ENCODE results near the gene ZNF438.

Gene ZNF438

DNA sequence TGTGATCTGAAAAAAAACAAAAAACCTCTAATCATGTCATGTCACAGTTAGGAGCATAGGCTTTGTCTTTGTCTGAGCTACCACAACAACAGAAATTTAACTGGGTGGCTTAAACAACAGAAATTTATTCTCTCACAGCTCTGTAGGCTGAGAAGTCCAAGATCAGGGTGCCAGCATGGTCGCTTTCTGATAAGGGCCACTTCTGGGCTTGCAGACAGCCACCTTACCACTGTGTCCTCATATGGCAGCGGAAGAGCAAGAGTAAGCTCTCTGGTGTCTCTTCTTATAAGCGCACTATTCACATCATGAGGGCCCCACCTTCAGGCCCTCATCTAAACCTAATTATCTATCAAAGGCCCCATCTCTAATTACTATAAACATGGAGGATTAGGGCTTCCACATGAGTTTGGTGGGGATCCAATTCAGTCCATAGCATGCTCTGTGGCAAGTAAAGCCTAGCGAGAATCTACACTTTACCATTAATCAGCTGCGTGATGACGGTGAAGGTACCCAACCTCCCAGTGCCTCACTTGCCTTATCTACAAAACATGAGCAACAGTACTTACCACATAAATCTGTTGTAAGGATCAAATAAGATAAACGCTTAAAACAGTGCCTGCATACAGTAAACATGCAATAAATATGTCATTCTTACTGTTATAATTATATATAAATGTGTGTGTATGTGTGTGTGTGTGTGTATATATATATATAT, 17.3 kb downstream of the ZNF438 start:
- in situ Hi-C loops (cut with HindIII; ENCODE audit: low sequenced_read_pairs): no loop called here

DNA sequence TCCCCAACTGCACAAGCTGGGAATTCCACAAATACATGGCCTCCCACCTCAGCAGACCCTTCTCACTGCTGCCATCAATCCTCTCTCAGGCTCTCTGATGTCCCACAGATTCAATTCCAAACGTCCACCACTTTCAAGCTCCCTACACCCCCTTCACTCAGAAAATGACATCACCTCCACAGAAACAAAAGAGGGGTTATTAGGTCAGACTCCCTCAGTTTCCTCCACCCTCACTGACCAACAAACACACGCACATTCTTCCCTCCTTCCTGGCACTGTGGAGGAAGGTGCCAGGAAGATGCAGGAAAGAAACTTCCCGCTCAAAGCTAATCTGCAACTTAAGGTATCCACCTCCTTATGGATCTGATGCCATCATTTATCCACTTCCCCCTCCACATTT, 18.3 kb downstream of the ZNF438 start:
- in situ Hi-C loops (cut with HindIII; ENCODE audit: low sequenced_read_pairs): no loop called here

DNA sequence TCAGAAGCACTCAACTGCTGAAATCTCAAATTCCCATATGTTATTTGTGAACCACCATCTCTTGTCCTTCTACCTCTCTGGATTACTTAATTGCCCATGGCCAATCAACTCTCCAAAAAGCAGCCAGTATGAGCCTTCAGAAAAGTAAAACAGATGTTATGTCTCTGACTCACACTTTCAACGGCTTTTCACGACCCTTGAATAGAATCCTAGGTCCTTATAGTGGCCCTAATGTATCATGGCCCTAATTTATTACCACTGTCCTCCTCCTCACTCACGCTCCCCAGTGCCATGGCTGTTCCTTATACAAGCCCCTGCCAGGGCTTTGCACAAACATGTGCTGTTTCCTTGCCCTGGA, 20.0 kb downstream of the ZNF438 start:
- in situ Hi-C loops (cut with HindIII; ENCODE audit: low sequenced_read_pairs): no loop called here

DNA sequence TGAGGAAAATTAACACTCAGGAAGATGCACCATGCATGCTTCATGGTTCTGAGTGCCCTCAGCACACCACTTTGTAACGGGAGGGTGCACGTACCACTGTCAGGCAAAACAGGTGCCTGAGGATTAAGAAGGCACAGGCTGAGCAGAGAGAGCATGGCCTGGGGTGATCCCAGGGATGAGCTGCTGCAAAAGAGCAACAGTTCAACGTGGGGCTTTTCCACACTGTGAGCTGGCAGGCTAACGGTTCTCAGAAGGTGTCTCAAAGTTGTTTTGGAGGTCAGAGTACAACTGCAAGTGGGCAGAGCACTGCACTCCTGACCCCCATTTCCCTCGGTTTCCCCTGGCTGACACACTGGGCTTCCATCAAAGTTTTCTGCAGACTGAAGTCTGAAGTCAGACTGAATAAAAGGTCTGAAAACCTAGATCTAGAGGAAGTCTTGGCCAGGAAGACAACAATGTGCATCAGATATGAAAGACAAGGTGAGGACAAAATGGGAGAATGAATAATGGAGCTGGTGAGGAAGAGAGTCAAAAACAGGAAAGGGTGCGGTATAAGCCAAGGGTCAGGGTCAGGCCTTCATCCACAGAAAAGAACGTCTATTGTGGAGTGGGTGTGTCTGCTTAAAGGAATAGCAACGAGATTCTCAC, 20.5 kb downstream of the ZNF438 start:
- in situ Hi-C loops (cut with HindIII; ENCODE audit: low sequenced_read_pairs): no loop called here

DNA sequence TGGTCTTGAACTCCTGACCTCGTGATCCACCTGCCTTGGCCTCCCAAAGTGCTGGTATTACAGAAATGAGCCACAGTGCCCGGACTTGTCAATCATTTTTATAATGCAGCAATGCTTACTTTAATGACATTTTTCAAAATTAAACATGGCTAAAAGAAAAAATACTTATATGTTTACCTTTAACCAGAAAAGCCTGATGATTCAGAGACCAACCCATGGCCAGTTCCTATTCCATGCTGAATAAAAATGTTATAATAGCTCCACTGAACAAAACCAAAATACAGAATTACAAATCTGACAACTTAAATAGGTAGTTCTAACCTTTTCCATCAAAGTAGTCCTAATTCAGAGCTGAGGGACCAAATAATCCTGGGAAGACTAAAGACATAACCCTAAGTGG, 21.6 kb downstream of the ZNF438 start:
- in situ Hi-C loops (cut with HindIII; ENCODE audit: low sequenced_read_pairs): no loop called here

DNA sequence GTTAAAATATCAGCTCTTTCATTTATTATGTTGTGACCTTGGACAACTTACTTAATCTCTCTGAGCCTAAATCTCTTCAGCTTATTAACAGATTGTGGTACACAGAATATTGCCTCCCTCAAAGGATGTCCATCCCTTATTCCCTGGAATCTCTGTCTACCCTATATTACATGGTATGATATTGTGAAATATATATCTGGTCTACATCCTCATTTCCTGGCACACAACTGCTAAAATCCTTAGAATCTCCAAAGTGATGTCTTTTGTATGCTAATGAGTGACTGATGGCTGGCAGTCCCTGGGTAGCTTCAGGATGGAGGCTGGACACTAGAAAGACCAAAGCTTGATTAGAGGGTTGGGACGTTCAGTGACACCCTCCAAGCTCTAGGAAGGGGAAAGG, 25.8 kb downstream of the ZNF438 start:
- in situ Hi-C loops (cut with HindIII; ENCODE audit: low sequenced_read_pairs): loop anchor here (10.0 kb wide), 1 partner anchor 71 kb away; no protein-coding TSS in a partner anchor

DNA sequence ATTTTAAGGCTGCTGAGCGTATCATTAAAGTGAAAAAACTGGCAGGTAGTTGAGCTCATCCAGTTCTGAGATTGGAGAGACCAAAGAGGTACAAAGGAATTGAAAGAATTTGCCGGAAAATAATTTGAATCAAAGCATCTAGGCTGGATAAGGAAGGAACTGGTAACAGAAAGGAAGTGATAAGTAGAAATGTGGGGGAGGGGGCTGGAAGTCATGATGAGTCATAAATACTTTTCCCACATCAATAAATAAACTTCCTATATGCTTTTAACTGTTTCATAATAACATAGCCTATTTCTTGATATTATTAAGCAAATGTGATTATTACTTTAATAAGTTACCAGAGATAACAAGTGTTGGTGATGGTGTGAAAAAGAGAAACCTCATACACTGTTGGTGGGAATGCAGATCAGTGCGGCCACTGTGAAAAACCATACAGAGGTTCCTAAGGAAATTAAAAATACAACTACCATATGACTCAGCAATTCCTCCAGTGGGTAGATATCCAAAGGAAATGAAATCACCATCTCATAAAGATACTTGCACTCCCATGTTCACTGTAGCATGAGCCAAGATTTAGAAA, 27.0 kb downstream of the ZNF438 start:
- in situ Hi-C loops (cut with HindIII; ENCODE audit: low sequenced_read_pairs): loop anchor here (10.0 kb wide), 1 partner anchor 70 kb away; no protein-coding TSS in a partner anchor

DNA sequence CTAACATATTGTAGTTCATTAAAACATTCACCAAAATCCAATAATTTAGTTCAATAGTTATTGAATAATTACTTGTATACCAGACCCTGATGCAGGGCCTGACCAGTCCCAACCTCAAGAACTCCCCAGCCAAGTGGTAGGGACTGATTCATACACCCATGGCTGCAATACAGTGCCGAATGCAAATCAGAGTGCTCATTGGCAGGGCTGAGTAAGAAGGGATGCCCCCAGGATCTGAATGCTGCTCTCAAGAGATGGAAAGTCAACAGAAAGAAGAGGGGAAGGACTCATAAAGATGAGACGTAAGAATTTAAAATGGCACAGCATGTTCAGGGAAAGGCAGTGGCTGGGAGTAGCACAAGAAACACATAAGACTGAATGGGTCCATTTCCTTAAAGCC, 29.9 kb downstream of the ZNF438 start:
- in situ Hi-C loops (cut with HindIII; ENCODE audit: low sequenced_read_pairs): loop anchor here (10.0 kb wide), 1 partner anchor 67 kb away; no protein-coding TSS in a partner anchor

DNA sequence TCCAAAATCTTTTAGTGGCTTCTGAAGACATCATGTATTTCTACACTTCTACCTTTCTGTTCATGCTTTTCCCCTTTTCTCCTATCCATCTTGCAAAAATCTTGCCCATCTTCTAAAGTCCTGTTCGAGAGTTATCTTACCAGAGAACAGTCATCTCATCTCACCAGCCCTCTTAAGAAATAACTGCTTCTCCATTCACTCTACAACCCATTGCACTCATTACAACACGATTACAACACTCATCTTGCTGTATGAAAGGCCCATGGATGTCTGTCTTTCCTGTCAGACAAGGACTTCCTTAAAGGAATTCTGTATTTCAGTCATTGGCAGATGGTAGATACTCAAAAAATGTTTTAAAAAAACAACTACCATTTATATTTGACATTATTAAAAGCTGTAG, 30.8 kb downstream of the ZNF438 start:
- in situ Hi-C loops (cut with HindIII; ENCODE audit: low sequenced_read_pairs): loop anchor here (10.0 kb wide), 1 partner anchor 66 kb away; no protein-coding TSS in a partner anchor

DNA sequence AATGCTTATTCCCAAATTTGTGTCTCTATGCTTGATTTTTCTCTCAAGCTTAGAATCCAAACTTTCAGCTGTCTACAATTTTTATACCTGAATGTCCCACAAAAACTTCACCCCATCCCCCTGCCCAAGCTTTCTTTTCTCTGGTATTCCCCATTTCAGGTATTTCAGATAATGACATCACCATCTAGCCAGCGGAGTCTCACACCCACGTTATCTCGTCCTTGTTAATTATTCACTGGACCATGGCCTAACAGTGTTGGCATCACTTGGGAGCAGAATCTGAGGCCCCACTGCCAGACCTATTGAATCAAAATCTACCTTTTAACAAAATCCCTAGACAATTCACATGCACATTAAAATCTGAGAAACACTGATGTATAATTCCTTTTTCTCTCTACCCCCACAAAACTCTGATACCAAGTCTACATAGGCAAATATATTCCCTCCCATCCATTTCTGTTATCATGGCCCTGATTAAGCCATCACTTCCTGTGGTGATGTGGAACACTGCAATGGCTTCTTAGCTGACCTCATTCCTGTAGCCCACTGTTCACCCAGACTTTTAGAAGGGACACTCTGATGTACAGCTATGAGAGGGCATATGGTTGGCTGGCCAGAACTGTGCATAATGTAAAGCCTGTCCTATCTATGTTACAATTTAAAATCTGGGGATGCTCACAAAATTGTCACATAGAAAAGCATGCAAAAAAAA, 31.4 kb downstream of the ZNF438 start:
- in situ Hi-C loops (cut with HindIII; ENCODE audit: low sequenced_read_pairs): loop anchor here (10.0 kb wide), 1 partner anchor 65 kb away; no protein-coding TSS in a partner anchor

DNA sequence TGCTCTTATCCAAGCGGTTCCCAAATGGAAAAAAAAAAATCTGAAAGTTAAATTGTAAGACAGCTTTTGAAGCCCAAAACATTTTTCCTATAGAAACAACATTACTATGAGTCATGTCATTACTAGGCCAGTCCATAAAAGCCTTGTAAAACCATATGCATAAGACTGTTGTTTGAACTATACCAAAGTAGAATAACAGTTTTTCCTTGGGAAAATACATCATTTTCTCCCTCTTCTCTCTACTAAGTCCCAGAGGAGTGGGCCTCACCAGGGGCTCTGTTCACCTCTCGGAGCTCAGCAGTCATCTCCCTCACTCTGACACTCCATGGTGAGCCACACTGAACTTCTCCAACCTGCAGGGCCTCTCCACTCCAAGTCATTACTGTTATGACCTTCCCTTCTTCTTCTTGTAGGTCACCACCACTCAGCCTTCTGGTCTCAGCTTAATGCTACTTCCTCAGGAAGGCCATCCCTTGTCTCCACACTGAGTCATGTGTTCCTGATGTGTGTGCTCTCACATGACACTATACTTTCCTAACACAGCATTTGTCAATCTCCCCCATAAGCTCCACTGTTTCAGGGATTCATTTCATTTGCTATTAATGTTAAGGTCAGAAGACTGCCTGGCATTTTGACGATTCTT, 32.5 kb downstream of the ZNF438 start:
- in situ Hi-C loops (cut with HindIII; ENCODE audit: low sequenced_read_pairs): no loop called here

DNA sequence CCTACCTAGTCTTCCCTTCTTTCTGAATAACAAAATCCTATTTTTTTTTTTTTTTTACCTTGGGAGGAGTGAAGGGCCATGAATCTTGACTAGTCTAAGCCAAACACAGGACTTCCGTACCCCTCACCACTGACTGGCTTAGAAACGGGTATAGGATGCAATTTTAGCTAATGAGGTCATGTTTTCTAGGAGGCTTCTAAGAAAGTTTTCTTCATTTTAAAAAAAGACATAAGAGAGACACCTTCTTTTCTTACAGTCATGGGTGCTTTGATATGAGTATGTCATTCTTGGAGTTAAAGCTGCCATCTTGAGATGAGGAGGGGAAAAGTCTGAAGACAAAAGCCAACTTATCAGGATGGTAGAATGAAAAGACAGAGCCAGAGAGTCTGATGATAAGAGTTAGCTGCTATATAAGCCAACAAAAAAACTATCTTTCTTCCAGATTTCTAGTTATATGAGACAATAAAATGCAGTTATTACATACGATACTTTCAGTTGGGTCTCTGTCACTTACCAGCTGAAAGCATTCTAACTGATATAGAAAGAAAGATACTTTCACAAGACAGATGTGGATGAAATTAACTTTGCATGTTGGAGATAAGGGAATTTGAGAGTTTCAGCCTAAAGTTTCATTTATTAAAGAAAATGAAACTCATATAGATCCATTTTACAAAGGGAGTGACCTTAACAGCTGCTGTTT, 34.0 kb downstream of the ZNF438 start:
- in situ Hi-C loops (cut with HindIII; ENCODE audit: low sequenced_read_pairs): no loop called here

DNA sequence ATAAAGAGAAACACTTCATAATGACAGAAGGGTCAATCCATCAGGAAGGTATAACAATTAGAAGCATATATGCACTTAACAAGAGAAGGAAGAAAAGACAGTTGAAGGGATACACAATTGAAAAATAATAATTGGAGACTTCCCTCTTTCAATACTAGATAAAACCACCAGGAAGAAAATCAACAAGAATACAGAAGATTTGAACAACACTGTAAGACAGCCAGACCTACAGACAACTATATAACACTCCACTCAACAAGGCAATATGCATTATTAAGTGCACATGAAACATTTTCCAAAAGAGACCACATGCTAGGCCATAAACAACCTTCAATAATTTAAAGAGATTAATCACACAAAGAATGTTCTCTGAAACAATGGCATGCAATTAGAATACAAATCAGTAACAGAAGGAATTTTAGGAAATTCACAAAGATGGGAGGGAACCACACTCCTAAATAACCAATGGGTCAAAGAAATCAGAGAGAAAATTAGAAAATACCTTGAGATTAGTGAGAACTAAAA, 35.1 kb downstream of the ZNF438 start:
- in situ Hi-C loops (cut with HindIII; ENCODE audit: low sequenced_read_pairs): no loop called here

DNA sequence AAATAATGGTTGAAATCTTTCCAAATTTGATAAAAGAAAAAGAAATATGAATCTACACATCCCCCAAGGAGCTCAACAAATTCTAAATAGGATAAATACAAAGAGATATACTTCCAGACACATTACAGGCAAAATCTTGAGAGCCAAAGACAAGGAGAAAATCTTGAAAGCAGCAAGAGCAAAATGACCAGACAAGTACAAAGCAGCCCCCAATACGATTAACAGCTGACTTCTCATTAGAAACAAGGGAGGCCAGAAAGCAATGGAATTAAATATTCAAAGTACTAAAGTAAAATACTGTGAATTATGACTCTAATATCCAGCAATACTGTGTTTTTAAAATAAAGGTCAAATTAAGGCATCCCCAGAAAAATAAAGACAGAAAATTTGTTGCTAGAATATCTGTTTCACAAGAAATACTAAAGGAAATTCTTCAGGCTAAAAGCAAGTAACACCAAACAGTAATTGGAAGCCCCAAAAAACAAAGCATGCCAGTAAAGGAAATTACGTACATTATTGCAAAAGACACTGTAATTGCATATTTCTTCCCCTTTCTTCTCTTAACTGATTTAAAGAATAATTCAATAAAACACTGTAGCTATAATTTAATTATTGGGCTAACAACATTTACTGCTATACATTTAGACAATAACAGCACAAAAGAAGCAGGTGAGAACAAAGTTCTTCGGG, 36.4 kb downstream of the ZNF438 start:
- in situ Hi-C loops (cut with HindIII; ENCODE audit: low sequenced_read_pairs): no loop called here

DNA sequence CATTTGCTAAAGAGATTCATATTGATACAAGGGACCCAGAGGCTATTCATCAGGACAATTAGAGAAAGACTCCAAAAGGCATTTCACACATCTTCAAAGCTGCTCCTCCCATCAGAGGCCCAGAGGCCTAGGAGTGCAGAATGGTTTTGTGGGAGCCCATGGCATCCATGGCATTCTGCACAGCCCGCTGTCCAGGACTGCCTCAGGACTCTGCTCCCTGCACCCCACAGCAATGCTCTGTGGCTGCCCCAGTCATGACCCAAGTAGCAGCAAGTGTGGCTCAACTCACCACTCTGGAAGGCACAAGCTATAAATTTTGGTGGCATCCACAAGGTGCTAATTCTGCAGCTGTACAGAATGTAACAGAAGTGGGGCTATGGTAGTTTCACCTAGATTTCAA, 38.5 kb downstream of the ZNF438 start:
- in situ Hi-C loops (cut with HindIII; ENCODE audit: low sequenced_read_pairs): no loop called here

DNA sequence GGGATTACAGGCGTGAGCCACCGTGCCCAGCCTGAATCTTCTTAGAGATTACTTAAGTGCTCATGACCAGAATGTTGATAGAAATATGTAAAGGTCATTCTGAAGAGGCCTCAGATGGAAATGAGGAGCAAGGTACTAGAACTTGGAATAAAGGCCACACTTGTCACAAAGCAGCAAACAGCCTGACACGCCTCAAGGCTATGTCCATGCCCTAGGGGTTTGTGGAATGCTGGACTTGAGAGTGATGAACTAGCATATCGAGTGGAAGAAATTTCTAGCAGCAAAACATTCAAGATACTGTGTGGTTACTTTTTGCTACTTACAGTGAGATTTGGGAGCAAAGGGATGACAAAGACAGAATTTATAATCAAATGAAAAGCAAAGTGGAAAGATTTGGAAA, 39.0 kb downstream of the ZNF438 start:
- in situ Hi-C loops (cut with HindIII; ENCODE audit: low sequenced_read_pairs): no loop called here

DNA sequence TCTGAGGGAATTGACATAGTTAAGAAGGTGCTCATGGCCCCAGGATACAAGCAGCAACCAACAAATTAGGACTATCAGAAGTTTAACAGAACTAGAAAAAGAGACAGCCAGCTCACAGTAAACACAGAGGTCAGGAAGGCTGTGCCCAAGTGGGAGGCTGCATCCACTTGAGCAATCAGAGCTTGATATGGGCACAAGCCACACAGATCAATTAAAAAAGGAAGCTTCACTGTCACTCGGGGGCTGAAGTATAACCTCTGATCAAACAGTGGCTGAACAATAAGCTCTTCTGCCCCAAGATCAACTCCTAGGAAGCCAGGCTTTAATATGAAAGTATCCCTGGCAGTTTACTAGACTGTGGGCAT, 40.0 kb downstream of the ZNF438 start:
- in situ Hi-C loops (cut with HindIII; ENCODE audit: low sequenced_read_pairs): no loop called here

DNA sequence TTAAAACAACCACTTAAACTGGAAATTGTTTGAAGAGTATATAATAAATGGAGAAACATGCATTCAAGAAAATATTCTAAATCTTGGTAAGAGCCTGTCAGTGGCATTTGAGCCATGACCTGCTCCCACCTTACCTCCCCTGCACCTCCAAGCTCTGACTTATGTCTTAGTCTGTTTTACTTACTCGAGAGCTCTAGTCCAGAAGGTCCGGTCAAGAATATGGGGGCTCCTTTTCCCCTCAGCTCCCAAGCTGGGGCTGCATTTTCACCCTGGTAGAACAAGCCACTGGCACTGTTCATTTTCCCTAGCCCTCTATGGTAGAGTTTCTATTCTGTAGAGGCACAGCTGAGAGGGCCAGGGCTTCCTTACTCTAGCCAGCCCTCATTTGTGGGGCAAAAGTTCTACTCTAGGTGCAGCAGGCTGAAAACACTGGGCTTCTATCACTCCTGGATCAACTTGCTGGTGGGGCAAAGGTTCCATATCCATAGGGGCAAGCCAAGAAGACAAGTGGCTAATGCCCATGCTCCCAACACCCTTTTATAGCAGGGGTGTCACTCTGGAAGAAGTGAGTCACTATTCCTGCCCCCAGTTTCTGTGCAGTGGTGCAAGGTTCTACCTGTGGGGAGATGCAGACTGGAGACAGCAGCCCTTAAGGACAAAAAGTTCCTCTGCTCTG, 40.6 kb downstream of the ZNF438 start:
- in situ Hi-C loops (cut with HindIII; ENCODE audit: low sequenced_read_pairs): no loop called here

DNA sequence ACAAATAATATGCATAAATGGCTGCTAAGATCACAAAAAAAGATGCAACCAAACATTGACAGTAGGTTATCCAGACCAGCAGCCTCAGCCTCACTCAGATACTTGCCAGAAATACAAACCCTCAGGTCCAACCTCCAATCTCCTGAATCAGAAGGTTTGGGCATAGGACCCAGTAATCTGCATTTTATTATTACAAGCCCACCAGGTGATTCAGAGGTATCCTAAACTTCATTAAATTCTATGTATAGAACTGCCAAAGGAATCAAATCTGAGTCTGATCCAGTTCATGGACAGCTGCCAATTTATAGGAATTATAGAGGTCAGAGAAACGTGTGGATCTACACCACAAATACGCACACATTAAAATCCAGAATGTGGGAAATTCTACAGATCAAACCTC, 41.3 kb downstream of the ZNF438 start:
- in situ Hi-C loops (cut with HindIII; ENCODE audit: low sequenced_read_pairs): no loop called here

Measured in DLD1 (cell line).